ENCODE data around the gene COPE.

- TF ChIP-seq CTCF (IDR thresholded peaks at IDR 0.05) (no peak), EZH2 (IDR thresholded peaks at IDR 0.05; ENCODE audit: borderline replicate concordance, insufficient read depth, low read depth, low read length, poor library complexity, severe bottlenecking) (no peak)
Observed at GRCh38 chr19:18951721-18952281, 32.6 kb upstream of the COPE start.

Measured in B cell (primary cell).